ENCODE measurements around the gene RPS6KA5.

- TF ChIP-seq CTCF (IDR thresholded peaks at IDR 0.05; ENCODE audit: insufficient read depth, low read depth, low read length): no peak
- no peak for TF ChIP-seq EZH2 (IDR thresholded peaks at IDR 0.05; ENCODE audit: insufficient read depth, low read length)
These were observed 11.8 kb downstream of the RPS6KA5 start for GRCh38 chr14:91048676-91049075.

Data from astrocyte (in vitro differentiated cells and primary cell).